HepG2 (cell line): ENCODE results near the gene KCNG4. TPM values are rescaled to one million over a fixed set of nuclear protein-coding genes. Genes with fewer than 3 reads are reported as not detected.

ENCODE experiments used
- CC2D1A ChIP-seq: sonication (generic); formaldehyde crosslinking; IDR thresholded peaks from 2 replicates; pipeline ENCODE4 v1.8.1; 2023; ENCODE audit warnings: mild to moderate bottlenecking, missing genetic modification reagents
- HNF1B ChIP-seq: sonication (generic); formaldehyde crosslinking; IDR thresholded peaks from 2 replicates; pipeline ENCODE4 v1.5.1; 2020; ENCODE audit warnings: mild to moderate bottlenecking, moderate library complexity, missing genetic modification reagents
- IRX3 ChIP-seq: sonication (generic); formaldehyde crosslinking; IDR thresholded peaks from 2 replicates; pipeline ENCODE4 v1.8.1; 2023; ENCODE audit warnings: mild to moderate bottlenecking, low read depth, missing genetic modification reagents, borderline replicate concordance
- NFYB ChIP-seq: sonication (generic); formaldehyde crosslinking; IDR thresholded peaks from 2 replicates; pipeline ENCODE4 v1.4.0; 2020; ENCODE audit warnings: missing genetic modification reagents
- RCOR2 ChIP-seq: IDR thresholded peaks from 2 replicates; pipeline ENCODE4 v1.6.1; 2016; ENCODE audit warnings: missing biosample characterization, missing genetic modification reagents
- SKI ChIP-seq: fragments of 450-650 bp; IDR thresholded peaks from one replicate; pipeline ENCODE4 v1.6.1; 2018; ENCODE audit warnings: mild to moderate bottlenecking; ENCODE audit not compliant: partially characterized antibody
- SPEN ChIP-seq: sonication (generic); formaldehyde crosslinking; IDR thresholded peaks from 2 replicates; pipeline ENCODE4 v1.5.1; 2020; ENCODE audit warnings: low read depth, mild to moderate bottlenecking, missing genetic modification reagents
- ZHX2 ChIP-seq, 2 experiments: sonication (generic) in 1 of 2; formaldehyde crosslinking in 1 of 2; IDR thresholded peaks; 2 replicates each; pipeline versions ENCODE4 v1.6.1 to v1.9.0; 2014 to 2022; ENCODE audit warnings: antibody characterized with exemption in 1 of 2, borderline replicate concordance in 1 of 2, inconsistent platforms in 1 of 2, low read depth in 1 of 2, missing genetic modification reagents in 1 of 2
- ZNF224 ChIP-seq: sonication (generic); formaldehyde crosslinking; IDR thresholded peaks from 2 replicates; pipeline ENCODE4 v1.5.0; 2020; ENCODE audit warnings: mild to moderate bottlenecking, missing genetic modification reagents
- ZNF251 ChIP-seq: sonication (generic); formaldehyde crosslinking; IDR thresholded peaks from 2 replicates; pipeline ENCODE4 v1.9.0; 2021; ENCODE audit warnings: mild to moderate bottlenecking, missing genetic modification reagents
- ZNF253 ChIP-seq: sonication (generic); formaldehyde crosslinking; IDR thresholded peaks from 2 replicates; pipeline ENCODE4 v1.8.0; 2022; ENCODE audit warnings: mild to moderate bottlenecking, missing genetic modification reagents, borderline replicate concordance
- ZNF776 ChIP-seq: sonication (generic); formaldehyde crosslinking; IDR thresholded peaks from 2 replicates; pipeline ENCODE4 v1.4.0; 2020; ENCODE audit warnings: mild to moderate bottlenecking, missing genetic modification reagents
- polyA plus RNA-seq, 8 experiments: library from polyadenylated mRNA; depleted of rRNA in 3 of 8; stranded (reverse) in 7 of 8; unstranded in 1 of 8; fragments of >200 nt; fragmentation: Illumina TruSeq in 4 of 8; extraction: Trizol in 4 of 8; gene quantifications; 2 replicates each; pipeline versions ENCODE4 v1.2.1 to v1.2.3, GENCODE V29; 2011 to 2016; ENCODE audit warnings: low read depth in 4 of 8, missing spikeins in 1 of 8, mixed read lengths in 1 of 8; ENCODE audit not compliant: insufficient read depth in 1 of 8
- total RNA-seq, 5 experiments: library from RNA; depleted of rRNA; stranded (reverse); fragments of >200 nt; fragmentation: Illumina TruSeq; extraction: Trizol; gene quantifications; 2 replicates each; pipeline ENCODE4 v1.2.3, GENCODE V29; 2016; ENCODE audit warnings: low read depth in 1 of 5
- TF ChIP-seq, protein P1 (sequence below): sonication (generic); formaldehyde crosslinking; IDR thresholded peaks from 2 replicates; pipeline ENCODE4 v1.8.0; 2022; ENCODE audit warnings: missing genetic modification reagents, mild to moderate bottlenecking, borderline replicate concordance

Gene KCNG4
- total and polyA plus RNA-seq, 2 of the 13 experiments (the other 11 are each of a cell fraction or from before 2014, with no cell fraction given), result not detected

DNA sequence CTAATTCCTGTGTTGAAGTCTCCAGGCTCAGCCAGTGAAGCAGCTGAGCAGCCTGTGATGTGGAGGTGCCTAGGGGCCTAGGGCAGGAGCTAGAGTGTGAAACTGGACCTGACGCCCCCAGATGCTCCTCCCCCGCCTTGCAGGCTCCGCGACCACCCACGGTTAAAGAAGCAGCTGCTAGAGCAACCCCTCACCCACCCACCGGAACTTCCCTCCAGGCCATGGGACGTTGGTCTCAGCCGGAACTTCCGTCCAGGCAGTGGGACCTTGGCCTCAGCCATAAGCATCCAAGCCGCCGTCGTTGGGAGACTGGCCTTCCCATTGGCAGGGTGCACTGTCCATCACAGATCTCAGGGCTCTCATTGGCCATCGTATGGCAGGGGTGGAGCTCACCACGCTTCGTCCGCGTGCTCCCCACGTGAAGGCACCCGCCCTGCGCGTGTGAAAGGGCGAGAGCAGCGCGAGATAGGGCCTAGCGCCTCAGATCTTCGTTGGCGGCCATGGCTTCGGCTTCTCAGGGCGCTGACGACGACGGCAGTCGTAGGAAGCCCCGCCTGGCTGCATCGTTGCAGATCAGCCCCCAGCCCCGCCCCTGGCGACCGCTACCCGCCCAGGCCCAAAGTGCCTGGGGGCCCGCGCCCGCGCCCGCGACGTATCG lies 49.0 kb downstream of the KCNG4 start, which contains the start of gene ADAD2 (continued):
- TF ChIP-seq ZNF224 (CRISPR knock-in tag) (no peak), ZNF776 (CRISPR knock-in tag) (no peak), CC2D1A (CRISPR knock-in tag) (no peak), ZNF253 (CRISPR knock-in tag) (no peak), SPEN (CRISPR knock-in tag) (no peak), IRX3 (CRISPR knock-in tag) (no peak), ZNF251 (CRISPR knock-in tag) (no peak), NFYB (CRISPR knock-in tag) (peak; percentile 84), SKI (no peak), RCOR2 (CRISPR knock-in tag) (no peak), ZHX2 (IDR thresholded peaks at IDR 0.05; ENCODE audit: low read depth) (no peak), ZHX2 (CRISPR knock-in tag; IDR thresholded peaks at IDR 0.05; ENCODE audit: borderline replicate concordance) (no peak), HNF1B (CRISPR knock-in tag) (no peak)
- TF ChIP-seq, protein P1, sequence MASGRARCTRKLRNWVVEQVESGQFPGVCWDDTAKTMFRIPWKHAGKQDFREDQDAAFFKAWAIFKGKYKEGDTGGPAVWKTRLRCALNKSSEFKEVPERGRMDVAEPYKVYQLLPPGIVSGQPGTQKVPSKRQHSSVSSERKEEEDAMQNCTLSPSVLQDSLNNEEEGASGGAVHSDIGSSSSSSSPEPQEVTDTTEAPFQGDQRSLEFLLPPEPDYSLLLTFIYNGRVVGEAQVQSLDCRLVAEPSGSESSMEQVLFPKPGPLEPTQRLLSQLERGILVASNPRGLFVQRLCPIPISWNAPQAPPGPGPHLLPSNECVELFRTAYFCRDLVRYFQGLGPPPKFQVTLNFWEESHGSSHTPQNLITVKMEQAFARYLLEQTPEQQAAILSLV (CRISPR knock-in tag), result no peak
